Trophoblast cell (in vitro differentiated cells and primary cell): ENCODE results near the gene PTGFRN.

Source experiments
- DNase-seq, 2 donors: peaks; one replicate each; pipeline ENCODE4 v3.0.0-alpha.2; 2016
- H2AFZ ChIP-seq: 2 replicates; pipeline ENCODE4 v1.6.1; 2013; ENCODE audit warnings: low read length, moderate library complexity, mild to moderate bottlenecking; ENCODE audit not compliant: insufficient read depth, poor library complexity
- H2AK5ac ChIP-seq: 2 replicates; pipeline ENCODE4 v1.6.1; 2013; ENCODE audit warnings: mild to moderate bottlenecking, low read length
- H2BK120ac ChIP-seq: 2 replicates; pipeline ENCODE4 v1.6.1; 2013; ENCODE audit warnings: low read length, mild to moderate bottlenecking, moderate library complexity; ENCODE audit not compliant: insufficient read depth, poor library complexity
- H2BK12ac ChIP-seq: 2 replicates; pipeline ENCODE4 v1.6.1; 2013; ENCODE audit warnings: mild to moderate bottlenecking, low read length, moderate library complexity
- H2BK5ac ChIP-seq: 2 replicates; pipeline ENCODE4 v1.6.1; 2013; ENCODE audit warnings: low read length, low read depth, moderate library complexity, mild to moderate bottlenecking; ENCODE audit not compliant: poor library complexity
- H3K14ac ChIP-seq: 2 replicates; pipeline ENCODE4 v1.6.1; 2013; ENCODE audit warnings: mild to moderate bottlenecking, low read length
- H3K18ac ChIP-seq: 2 replicates; pipeline ENCODE4 v1.6.1; 2013; ENCODE audit warnings: mild to moderate bottlenecking, low read length
- H3K23ac ChIP-seq: 2 replicates; pipeline ENCODE4 v1.6.1; 2013; ENCODE audit warnings: low read length
- H3K27ac ChIP-seq: 2 replicates; pipeline ENCODE4 v1.5.1; 2013; ENCODE audit warnings: low read depth, mild to moderate bottlenecking, inconsistent platforms, low read length, moderate library complexity
- H3K27me3 ChIP-seq: 2 replicates; pipeline ENCODE4 v1.6.1; 2013; ENCODE audit warnings: inconsistent platforms, mild to moderate bottlenecking, low read length, moderate library complexity; ENCODE audit not compliant: insufficient read depth
- H3K36me3 ChIP-seq, 2 experiments: 1 replicate in 1 of 2; 2 replicates in 1 of 2; pipeline ENCODE4 v1.6.1; 2013; ENCODE audit warnings: low read length in 2 of 2, mild to moderate bottlenecking in 2 of 2, moderate library complexity in 1 of 2; ENCODE audit not compliant: insufficient read depth in 2 of 2, control insufficient read depth in 1 of 2
- H3K4ac ChIP-seq: 2 replicates; pipeline ENCODE4 v1.6.1; 2013; ENCODE audit warnings: low read depth, mild to moderate bottlenecking, low read length, moderate library complexity
- H3K4me1 ChIP-seq, 2 experiments: 1 replicate in 1 of 2; 2 replicates in 1 of 2; pipeline ENCODE4 v1.6.1; 2013; ENCODE audit warnings: low read length in 2 of 2, mild to moderate bottlenecking in 2 of 2, moderate library complexity in 1 of 2; ENCODE audit not compliant: insufficient read depth in 2 of 2, control insufficient read depth in 1 of 2
- H3K4me2 ChIP-seq: 2 replicates; pipeline ENCODE4 v1.6.1; 2013; ENCODE audit warnings: inconsistent platforms, mild to moderate bottlenecking, low read length, moderate library complexity
- H3K4me3 ChIP-seq: 2 replicates; pipeline ENCODE4 v1.5.1; 2013; ENCODE audit warnings: mild to moderate bottlenecking, low read depth, low read length, inconsistent platforms
- H3K79me1 ChIP-seq: one replicate; pipeline ENCODE4 v1.6.1; 2013; ENCODE audit warnings: low read length
- H3K79me2 ChIP-seq: 2 replicates; pipeline ENCODE4 v1.6.1; 2013; ENCODE audit warnings: low read length, mild to moderate bottlenecking; ENCODE audit not compliant: control insufficient read depth, insufficient read depth, poor library complexity
- H3K9ac ChIP-seq: 2 replicates; pipeline ENCODE4 v1.6.1; 2013; ENCODE audit warnings: mild to moderate bottlenecking, low read length
- H3K9me3 ChIP-seq: 2 replicates; pipeline ENCODE4 v1.6.1; 2013; ENCODE audit warnings: low read depth, mild to moderate bottlenecking, control low read depth, inconsistent platforms, low read length; ENCODE audit not compliant: insufficient read depth
- H4K12ac ChIP-seq: 2 replicates; pipeline ENCODE4 v1.6.1; 2013; ENCODE audit warnings: low read depth, mild to moderate bottlenecking, low read length, moderate library complexity
- H4K8ac ChIP-seq: 2 replicates; pipeline ENCODE4 v1.6.1; 2013; ENCODE audit warnings: low read depth, mild to moderate bottlenecking, low read length, moderate library complexity
- H4K91ac ChIP-seq: one replicate; pipeline ENCODE4 v1.6.1; 2013; ENCODE audit warnings: low read depth, mild to moderate bottlenecking, low read length, moderate library complexity
- WGBS: extraction: QIAGEN DNeasy Blood & Tissue Kit; methylation state at CpG from one replicate; pipeline ENCODE4 v1.1.7; 2013; ENCODE audit warnings: missing lambda C conversion rate; ENCODE audit not compliant: insufficient read length, insufficient coverage; ENCODE audit errors: extremely low coverage; 5-methylcytosine and 5-hydroxymethylcytosine counted together

PTGFRN gene

GRCh38 chr1:117025568-117025967, 115.9 kb downstream of the PTGFRN start:
- Histone ChIP-seq H3K36me3 (no peaks in the 10 kb centered on the region), H3K4me1 (peaks cover 0 to 4% of the 10 kb centered on the region in 2 experiments), H3K4ac (no peak overlapping the region), H3K4me3 (no peak overlapping the region), H3K79me1 (no peaks in the 10 kb centered on the region), H2AFZ (no peak overlapping the region), H2BK12ac (no peak overlapping the region), H3K18ac (no peak overlapping the region), H3K27ac (no peak overlapping the region), H4K8ac (no peak overlapping the region), H3K9me3 (no peaks in the 10 kb centered on the region), H3K4me2 (no peak overlapping the region), H3K23ac (no peak overlapping the region), H4K12ac (no peak overlapping the region), H3K14ac (no peak overlapping the region), H2AK5ac (no peak overlapping the region), H3K9ac (no peak overlapping the region), H4K91ac (no peak overlapping the region), H2BK5ac (no peak overlapping the region), H3K79me2 (no peaks in the 10 kb centered on the region), H3K27me3 (no peaks in the 10 kb centered on the region), H2BK120ac (no peak overlapping the region)
- no CpG with 5 or more reads among the region's 7 CpGs for WGBS
- no peak for DNase-seq

- no peak overlapping the region for H3K14ac ChIP-seq
- H3K4me3 ChIP-seq = no peak overlapping the region
- H2BK12ac ChIP-seq = no peak overlapping the region
- H3K23ac ChIP-seq = no peak overlapping the region
- H3K18ac ChIP-seq = no peak overlapping the region
- H3K4me1 ChIP-seq = peaks cover 0 to 4% of the 10 kb centered on the region in 2 experiments
- H2BK5ac ChIP-seq = no peak overlapping the region
- no peaks in the 10 kb centered on the region for H3K27me3 ChIP-seq
- no peak overlapping the region for H2AK5ac ChIP-seq
- no peak overlapping the region for H4K12ac ChIP-seq
- no peak overlapping the region for H2AFZ ChIP-seq
- H4K8ac ChIP-seq = no peak overlapping the region
- H3K36me3 ChIP-seq = no peaks in the 10 kb centered on the region
- no peaks in the 10 kb centered on the region for H3K79me2 ChIP-seq
- no peak overlapping the region for H2BK120ac ChIP-seq
- H3K9me3 ChIP-seq = no peaks in the 10 kb centered on the region
- no peak for DNase-seq
- no peaks in the 10 kb centered on the region for H3K79me1 ChIP-seq
- no CpG with 5 or more reads among the region's 6 CpGs for WGBS
- H3K27ac ChIP-seq = no peak overlapping the region
- H3K9ac ChIP-seq = no peak overlapping the region
- H4K91ac ChIP-seq = no peak overlapping the region
- no peak overlapping the region for H3K4me2 ChIP-seq
- H3K4ac ChIP-seq = no peak overlapping the region
Measured at GRCh38 chr1:117026361-117026760, 116.6 kb downstream of the PTGFRN start.

GRCh38 chr1:117029685-117030084, 120.0 kb downstream of the PTGFRN start:
- H3K79me1 ChIP-seq = no peaks in the 10 kb centered on the region
- DNase-seq = no peak
- no peak overlapping the region for H3K18ac ChIP-seq
- H3K4ac ChIP-seq = no peak overlapping the region
- H3K4me1 ChIP-seq = peaks cover 0 to 4% of the 10 kb centered on the region in 2 experiments
- no peak overlapping the region for H4K91ac ChIP-seq
- no peak overlapping the region for H3K9ac ChIP-seq
- no peaks in the 10 kb centered on the region for H3K36me3 ChIP-seq
- no peak overlapping the region for H3K27ac ChIP-seq
- H3K79me2 ChIP-seq = no peaks in the 10 kb centered on the region
- no peak overlapping the region for H2BK120ac ChIP-seq
- H2BK12ac ChIP-seq = no peak overlapping the region
- WGBS = no CpG with 5 or more reads among the region's 1 CpG
- no peak overlapping the region for H3K23ac ChIP-seq
- no peak overlapping the region for H3K4me2 ChIP-seq
- H2AFZ ChIP-seq = no peak overlapping the region
- no peak overlapping the region for H4K8ac ChIP-seq
- H2AK5ac ChIP-seq = no peak overlapping the region
- H3K14ac ChIP-seq = no peak overlapping the region
- no peak overlapping the region for H2BK5ac ChIP-seq
- no peak overlapping the region for H4K12ac ChIP-seq
- H3K9me3 ChIP-seq = peaks cover 1% of the 10 kb centered on the region
- no peaks in the 10 kb centered on the region for H3K27me3 ChIP-seq
- no peak overlapping the region for H3K4me3 ChIP-seq

- Histone ChIP-seq H3K36me3 (no peaks in the 10 kb centered on the region), H3K79me2 (no peaks in the 10 kb centered on the region), H3K9ac (no peak overlapping the region), H3K4me3 (no peak overlapping the region), H3K23ac (no peak overlapping the region), H2BK12ac (no peak overlapping the region), H3K4me2 (no peak overlapping the region), H3K27ac (no peak overlapping the region), H3K18ac (no peak overlapping the region), H2BK120ac (no peak overlapping the region), H3K4ac (no peak overlapping the region), H2AK5ac (no peak overlapping the region), H2AFZ (no peak overlapping the region), H4K8ac (no peak overlapping the region), H3K27me3 (no peaks in the 10 kb centered on the region), H2BK5ac (no peak overlapping the region), H3K79me1 (no peaks in the 10 kb centered on the region), H3K9me3 (peaks cover 1% of the 10 kb centered on the region), H4K91ac (no peak overlapping the region), H3K14ac (no peak overlapping the region), H4K12ac (no peak overlapping the region), H3K4me1 (peaks cover 0 to 8% of the 10 kb centered on the region in 2 experiments)
- no CpG with 5 or more reads among the region's 1 CpG for WGBS
- DNase-seq = no peak
Measured at GRCh38 chr1:117030271-117030877, 120.7 kb downstream of the PTGFRN start.
